NAMALWA (cell line): ENCODE data around the gene CLDN6.

Experiments used
- DNase-seq: peaks from one replicate; pipeline ENCODE4 v3.0.0-alpha.2; 2015; ENCODE audit warnings: low spot score

CLDN6 gene

DNA sequence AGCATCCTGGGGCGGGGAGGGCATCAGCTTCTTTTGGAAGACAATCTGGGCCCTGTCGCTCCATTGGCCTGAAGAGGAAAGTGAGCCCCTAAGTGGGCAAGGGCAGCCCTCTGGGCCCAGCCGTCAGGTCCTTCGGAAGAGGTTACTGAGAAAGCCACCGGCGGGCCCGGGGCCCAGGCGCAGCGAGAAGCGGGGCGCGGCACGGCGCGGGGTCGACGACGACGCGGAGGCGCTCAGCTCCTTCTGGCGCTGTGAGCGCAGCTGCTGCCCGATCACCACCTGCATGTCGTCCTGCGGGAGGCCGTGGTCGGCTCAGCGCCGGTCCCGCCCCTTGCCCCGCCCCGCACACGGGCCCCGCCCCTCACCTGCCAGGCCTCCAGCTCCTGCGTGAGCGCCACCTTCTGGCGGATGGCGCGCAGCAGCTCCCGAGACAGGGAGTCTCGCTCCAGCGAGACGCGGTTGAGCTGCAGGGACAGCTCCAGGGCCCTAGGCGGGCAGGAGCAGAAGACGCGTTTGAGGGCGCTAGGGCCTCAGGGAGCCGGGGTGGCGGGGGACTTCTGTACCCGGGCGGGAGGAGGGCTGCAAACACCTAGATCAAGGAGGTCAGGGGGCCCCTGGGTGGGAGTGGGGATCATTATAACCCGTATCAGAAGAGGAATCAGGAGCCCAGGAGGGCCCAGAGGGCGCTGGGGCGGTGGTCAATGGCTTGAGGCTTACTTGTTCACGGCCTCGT is 10.2 kb upstream of the CLDN6 start:
- peak; percentile 94 for DNase-seq

DNA sequence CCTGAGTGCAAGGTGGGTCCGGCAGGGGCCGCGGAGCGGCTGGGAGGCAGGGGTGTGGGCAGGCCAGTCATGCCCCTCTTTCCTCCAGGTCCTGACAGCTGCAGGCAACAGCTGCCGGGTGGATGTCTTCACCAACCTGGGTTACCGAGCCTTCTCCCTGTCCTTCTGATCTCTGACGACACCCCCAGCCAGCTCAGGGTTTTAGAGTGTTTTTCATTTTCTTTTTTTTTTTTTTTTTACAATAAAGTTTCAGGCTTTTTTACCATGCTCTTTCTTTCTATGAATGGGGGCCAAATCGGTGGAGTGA is 9.5 kb upstream of the CLDN6 start:
- DNase-seq, result no peak

DNA sequence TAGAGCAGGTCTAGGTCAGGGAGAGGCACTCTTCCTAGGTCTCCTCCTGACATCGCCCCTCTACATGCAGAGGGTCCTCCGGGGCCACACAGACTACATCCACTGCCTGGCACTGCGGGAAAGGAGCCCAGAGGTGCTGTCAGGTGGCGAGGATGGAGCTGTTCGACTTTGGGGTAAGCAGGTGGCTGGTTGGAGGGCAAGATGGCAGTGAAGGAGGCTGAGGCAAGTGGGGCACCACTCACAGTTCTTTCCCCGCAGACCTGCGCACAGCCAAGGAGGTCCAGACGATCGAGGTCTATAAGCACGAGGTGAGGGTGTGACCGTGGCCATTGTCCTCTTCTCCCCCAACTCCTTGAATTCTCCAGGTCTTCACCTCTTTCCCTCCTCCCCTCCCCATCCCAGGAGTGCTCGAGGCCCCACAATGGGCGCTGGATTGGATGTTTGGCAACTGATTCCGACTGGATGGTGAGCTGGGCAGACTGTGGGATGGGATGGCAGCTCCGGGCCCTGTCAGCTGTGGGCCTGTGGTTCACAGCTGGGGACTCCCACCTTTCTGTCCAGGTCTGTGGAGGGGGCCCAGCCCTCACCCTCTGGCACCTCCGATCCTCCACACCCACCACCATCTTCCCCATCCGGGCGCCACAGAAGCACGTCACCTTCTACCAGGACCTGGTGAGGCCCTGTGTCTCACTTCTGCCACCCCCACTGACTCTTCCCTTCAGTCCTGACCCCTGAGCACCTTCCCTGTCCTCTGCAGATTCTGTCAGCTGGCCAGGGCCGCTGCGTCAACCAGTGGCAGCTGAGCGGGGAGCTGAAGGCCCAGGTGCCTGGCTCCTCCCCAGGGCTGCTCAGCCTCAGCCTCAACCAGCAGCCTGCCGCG is 8.9 kb upstream of the CLDN6 start:
- DNase-seq, result no peak

- DNase-seq, result no peak
These were observed 8.0 kb upstream of the CLDN6 start for GRCh38 chr16:3026003-3026378.

DNA sequence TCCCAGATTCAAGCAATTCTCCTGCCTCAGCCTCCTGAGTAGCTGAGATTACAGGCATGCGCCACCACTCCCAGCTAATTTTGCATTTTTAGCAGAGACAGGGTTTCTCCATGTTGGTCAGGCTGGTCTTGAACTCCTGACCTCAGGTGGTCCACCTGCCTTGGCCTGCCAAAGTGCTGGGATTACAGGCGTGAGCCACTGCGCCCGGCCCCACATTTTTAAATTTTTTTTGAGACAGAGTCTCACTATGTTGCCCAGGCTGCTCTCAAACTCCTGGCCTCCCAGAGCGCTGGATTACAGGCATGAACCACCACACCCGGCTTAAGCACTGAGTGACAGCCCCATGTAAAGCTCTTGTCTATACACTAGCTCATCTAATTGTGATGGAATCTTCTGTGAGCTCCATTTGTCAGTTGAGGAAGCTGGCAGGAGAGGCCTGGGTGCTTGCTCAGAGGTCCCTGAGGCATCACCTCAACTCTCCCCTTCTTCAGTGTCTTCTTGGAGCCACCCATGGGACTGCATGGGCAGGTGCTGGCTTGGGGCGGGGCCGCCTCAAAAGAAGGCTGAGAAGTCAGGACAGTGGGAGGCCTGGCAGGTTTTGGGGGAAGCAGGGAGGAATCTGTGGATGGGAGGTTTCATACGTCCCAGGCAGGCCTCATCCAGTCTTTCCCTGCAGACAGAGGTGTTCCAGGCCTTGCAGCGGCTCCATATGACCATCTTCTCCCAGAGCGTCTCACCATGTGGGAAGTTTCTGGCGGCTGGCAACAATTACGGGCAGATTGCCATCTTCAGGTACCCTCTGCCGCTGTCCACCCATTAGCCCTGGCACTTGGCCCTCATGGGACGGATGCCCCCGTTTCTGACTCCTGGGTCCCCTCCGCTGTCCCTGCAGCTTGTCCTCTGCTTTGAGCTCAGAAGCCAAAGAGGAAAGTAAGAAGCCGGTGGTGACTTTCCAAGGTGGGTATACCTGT is 7.3 kb upstream of the CLDN6 start:
- DNase-seq, result no peak

DNA sequence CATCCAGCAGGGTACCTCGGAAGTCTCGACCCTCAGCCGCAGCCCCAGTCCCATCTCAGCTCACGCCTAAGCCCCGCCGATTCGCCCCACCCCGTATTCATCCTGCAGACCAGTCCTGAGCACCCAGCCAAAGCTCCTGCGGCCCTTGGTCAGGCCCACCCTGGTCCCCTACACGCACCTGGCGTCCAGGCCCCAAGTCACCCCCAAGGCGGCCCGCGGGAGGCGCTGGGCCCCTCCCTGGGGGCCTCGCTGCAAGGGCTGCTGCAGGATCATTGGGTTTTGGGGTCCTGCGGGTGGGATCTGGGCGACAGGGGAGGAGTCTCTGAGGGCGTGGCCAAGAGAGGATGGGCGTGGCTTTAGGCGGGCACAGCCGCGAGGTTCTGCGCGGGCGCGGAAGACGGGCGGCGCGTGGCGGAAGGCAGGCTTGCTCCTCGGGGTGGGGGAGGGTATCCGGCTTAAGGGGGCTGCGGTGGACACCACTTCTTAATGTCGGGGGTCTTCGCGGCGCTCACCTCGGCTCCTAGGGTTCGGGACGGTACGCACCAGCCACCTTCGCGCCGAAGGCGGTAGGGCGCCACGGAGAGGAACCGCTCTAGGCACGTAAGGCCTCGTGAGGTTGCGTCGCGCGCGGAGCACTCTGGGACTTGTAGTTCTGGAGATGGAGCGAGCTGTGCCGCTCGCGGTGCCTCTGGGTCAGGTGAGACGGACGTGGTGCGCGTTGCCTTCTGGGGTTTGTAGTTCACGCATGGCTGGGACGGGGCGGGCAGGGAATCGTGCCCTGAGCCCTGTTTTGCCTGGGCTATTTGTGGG is 5.9 kb upstream of the CLDN6 start, which contains the start of the genes HCFC1R1 and THOC6:
Gene HCFC1R1, minus strand, starts transcription at position 274 of the 810 bp plus-strand sequence. Its CDS starts 1 bp downstream, at position 273.
Gene THOC6, plus strand, starts transcription at position 367 of the 810 bp plus-strand sequence. Its CDS starts 292 bp downstream, at position 659.
- peak; percentile 99 for DNase-seq

- DNase-seq, result peak; percentile 50
These were observed 5.4 kb upstream of the CLDN6 start for GRCh38 chr16:3023415-3023668.

DNA sequence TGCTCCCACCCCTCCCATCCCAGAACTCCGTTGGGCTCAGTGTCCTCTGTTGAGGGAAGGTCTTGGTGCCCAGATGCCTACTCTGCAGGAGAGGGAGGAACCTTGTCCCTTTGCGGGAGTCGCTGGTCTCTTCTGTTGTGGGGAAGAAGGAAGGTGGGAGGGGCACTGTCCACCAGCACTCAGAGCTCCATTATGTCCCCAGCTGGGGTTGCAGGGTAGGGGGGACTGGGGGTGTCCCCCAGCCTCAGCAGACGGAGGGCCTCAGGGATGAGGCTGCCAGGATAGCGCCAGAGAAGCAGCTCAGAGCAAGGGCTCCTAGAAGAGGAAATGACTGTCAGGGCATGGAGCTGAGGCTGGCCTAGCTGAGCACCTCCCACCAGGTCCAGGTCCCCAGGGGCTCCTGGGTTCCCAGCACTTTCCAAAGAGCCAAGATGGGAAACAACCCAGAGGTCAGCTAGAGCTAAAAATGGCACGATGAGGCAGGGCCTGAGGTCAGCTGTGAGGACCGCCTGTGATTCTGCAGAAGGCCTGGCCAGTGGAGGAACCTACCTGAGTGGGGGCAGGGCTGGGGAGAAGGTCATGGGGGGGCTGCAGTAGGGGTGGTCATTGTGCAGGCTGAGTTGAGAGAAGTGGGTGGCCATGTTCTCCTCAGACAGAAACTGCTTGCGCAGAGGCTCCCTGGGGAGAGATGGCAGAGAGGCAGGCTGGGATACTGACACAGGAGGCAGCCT is 4.9 kb upstream of the CLDN6 start:
- DNase-seq, result no peak

GRCh38 chr16:3022208-3022683 is 4.3 kb upstream of the CLDN6 start:
- DNase-seq, result no peak

GRCh38 chr16:3021449-3022207 is 3.6 kb upstream of the CLDN6 start:
- DNase-seq, result peak; percentile 86

DNA sequence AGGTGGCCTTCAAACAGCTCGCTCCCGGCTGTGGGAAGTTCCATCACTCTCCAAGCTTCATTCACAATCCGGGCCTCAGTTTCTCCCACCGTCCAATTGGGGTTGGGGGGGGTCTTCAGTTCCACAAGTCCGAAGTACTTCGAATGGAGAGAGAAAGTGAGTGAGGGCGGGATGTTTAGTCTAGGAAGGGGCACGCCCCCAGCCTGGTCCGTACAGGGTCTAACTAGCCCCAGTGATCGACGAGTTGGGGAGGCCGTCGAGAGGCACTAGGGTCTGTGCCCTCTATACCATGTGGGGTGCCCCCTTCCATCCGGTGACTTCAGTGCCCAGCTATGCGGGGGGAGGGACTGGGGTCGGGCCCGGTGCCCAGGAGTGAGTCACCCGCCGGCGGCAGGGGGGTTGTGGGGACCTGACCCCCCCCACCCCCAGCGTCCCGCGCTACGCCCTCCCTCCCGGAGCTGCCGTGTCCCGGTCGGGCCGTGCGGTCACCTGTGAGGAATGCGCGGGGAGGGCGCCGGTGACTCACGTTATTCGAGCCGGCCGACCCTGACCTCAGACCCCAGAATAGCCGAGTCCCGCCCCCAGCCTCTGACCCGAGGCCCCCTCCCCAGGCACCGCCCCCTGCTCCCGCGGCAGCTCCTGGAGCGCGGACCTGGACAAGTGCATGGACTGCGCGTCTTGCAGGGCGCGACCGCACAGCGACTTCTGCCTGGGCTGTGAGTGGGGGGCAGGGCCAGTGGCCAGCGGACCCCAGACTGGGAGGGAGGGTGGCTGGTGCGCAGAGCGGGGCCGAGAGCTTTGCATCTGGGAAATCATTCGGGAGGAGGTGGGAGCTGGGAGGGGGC is 2.8 kb upstream of the CLDN6 start:
- DNase-seq, result peak; percentile 66

GRCh38 chr16:3020247-3020603 is 2.2 kb upstream of the CLDN6 start, which contains the start of gene TNFRSF12A:
Gene TNFRSF12A (plus strand): TSS chr16:3020368. CDS start chr16:3020398, 30 bp downstream.
- DNase-seq, result peak; percentile 83

- DNase-seq, result no peak
These were observed 1.7 kb upstream of the CLDN6 start for GRCh38 chr16:3019594-3020246.

- no peak for DNase-seq
These were observed 639 bp downstream of the CLDN6 start for GRCh38 chr16:3017344-3017743.

- DNase-seq, result no peak
These were observed 2.0 kb downstream of the CLDN6 start for GRCh38 chr16:3015865-3016521.

DNA sequence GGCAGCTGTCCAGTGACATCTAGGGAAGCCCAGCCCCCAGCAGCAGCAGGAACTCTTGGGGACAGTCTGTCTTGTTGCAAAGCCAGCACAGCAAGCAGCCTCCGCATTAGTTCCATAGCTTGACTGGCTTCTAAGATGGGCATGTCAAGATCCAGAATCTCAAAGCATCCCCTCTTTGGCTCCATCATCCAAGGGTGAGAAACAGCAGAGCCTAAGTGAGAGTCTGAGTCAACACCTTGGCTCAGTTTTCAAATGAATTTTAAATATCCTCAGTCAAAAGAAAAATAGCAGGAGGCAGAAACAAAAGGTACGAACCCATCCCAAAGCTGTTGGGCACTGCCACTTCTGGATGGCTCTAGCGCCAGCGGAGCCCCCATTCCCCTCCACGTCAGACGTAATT is 3.0 kb downstream of the CLDN6 start:
- no peak for DNase-seq

DNA sequence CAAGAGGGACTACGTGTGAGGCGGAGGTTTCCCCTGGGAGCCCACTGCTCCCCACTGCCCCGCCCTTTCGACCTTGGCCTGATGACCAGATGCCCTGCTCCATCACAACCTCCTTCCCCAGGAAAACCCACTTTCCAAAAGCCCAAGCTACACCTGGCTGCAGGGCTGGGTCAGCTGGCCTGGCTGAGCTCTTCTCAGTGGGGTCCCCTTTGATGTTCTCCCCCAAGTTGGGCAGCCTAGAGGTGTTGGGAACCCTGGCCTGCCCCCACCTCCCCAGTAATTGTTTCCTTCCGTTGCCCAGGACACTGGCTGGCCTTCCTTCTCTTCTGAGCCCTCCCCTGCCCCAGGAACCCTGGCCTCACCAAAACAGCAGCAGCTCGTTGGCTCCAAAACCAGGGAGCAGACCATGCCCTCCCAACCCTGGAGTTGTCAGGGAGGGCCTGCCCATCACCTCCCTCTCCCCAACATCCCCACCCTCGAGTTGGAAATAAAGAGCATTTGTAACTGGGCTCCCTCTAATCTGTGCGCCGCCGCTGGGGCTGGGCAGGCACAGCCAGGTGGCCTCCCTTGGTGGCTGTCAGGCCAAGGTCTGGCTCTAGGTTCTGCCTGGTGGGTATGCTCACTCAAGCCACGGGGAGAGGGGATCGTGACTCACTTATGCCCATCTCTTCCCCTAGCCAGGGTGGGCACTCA is 3.8 kb downstream of the CLDN6 start:
- no peak for DNase-seq
